GM19023 (cell line): ENCODE data around the gene MLST8.

Experiments
- ATAC-seq: cut with Tn5 transposase; IDR thresholded peaks from one replicate; pipeline ENCODE4 v1.9.1; 2021; ENCODE audit warnings: mild to moderate bottlenecking, moderate library complexity; ENCODE audit not compliant: unreplicated experiment

Gene MLST8

DNA sequence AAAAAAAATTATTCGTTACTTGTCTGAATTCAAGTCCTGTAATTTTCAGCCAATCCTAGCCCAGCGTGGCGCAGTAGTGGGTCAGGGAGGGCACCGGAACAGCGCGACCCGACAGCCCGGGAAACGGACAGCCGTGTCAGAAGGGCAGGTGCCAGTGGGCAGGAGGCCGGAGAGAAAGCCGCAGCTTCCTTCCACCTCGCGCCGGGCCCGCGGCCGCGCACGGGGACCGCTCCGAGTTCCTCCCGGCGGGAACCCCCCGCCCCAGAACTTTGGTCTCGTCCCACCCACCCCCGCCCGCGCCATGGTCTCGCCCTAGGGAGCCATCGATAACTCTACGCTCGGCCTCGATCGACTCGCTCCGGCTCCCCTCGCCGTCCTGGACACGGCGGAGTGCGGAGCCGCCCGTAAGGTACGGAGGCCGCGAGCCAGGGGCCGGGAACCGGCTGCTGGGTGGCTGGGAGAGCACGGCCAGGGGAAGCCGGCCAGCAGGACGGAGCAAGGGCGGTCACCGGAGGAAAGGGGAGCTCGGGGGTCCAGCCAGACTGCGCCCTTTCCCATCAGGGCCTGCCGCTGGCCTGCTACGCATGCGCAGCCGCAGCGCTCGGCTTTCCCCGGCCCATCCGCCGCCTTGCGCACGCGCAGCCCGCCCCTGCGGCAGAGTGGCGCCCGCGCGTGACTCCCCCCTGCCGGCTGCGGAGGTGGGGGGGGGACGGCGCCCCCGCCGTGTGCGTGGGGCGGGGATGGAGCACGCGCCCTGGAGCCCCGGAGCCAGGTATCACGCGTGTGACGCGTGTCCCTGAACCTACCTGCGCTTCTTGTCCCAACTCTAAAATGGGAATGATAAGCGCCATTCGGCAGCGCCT is at the start of gene MLST8:
MLST8 (plus strand) TSS at position 351 of the 863 bp plus-strand sequence. CDS start 632 bp downstream, outside the sequence.
- ATAC-seq = peak; percentile 72

DNA sequence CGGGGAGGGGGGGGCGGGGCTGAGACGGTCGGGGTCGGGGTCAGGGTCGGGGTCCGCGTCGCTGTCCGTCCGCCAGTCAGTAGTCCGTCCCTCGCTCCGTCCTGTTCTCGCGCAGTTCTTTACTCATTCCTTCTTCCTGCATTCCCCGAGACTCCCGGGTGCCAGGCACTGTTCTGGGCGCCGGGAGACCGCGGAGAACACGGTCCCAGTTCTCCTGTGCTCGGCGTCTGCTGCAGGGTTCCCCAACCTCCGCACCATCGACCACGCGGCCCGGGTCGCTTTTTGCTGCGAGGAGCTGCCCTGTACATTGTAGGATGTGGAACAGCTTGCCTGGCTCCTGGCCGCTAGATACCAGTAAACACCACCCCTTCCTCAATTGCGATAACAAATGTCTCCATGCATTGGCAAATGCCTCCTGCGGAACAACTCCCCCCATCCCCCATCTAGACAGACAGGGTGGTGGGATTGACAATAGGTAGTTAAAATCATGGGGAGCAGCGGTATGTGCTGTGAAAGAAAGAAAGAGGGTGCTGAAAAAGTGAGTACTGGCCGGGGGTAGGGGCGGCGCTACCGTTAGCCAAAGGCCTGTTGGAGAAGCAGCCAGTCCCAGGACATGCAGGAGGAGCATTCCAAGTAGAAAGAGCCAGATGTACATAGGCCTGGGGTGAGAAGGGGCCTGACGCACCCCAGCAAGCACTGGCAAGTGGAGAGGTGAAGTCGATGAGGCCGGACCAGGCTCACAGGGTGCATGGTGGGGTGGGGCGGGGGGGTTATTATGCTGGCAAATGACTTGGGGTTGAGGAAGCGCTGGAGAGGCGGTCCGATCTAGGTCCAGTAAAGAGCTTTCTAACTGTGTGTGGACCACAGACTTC is 49.0 kb upstream of the MLST8 start:
- ATAC-seq = no peak

DNA sequence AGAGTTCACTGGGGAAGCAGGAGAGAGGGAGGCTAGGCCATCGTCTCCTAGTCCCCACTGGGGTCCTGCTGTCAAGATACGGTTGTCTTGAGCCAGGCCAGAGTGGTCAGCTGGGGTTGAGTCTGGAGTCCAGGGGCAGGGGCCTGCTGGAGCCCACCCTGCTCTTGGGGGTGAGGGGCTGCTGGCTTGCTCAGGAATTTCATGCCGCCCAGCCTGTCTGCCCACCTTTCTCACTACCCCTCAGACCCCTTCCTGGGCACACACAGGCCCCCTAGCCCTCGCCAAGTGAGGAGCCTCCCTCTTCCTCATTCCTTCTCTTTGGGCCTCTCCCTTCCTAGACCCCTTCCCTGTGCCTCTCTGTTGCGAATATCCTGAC is 48.4 kb upstream of the MLST8 start:
- no peak for ATAC-seq

DNA sequence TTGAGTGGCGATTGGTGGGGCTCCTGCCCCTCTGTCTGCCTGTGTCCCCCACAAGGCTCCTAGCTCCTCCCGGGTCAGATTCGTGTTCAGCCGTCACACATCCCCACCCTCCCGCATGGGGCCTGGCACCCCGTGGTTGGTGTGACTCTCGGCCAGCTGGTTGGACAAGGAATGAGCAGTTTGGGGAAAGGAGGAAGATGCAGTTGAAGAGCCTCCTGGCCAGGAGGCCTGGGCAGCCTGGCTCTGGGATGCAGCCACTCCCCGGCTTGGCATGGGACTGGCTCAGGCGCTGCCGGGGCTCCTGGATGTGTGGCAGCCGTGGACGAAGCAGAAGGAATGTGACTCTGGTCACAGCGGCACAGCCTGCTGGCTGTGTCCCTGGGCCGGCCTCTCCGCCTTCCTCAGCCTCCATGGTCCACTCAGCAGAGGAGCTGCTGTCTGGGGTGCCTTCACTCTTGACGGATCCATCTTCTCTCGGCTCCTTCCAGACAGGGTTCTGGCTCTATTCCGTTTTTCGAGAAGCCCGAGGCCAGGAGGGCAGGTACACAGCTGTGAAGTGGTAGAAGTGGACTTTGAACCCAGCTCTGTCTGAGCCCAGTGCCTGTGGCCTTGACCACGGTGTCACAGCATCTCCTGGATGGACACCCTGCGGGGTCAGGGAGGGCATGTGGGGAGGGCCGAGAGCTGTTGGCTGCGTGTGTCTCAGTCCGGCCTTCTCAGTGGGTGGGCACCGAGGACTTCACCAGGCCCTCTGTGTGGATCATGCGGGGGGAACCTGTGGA is 47.6 kb upstream of the MLST8 start:
- ATAC-seq = no peak

DNA sequence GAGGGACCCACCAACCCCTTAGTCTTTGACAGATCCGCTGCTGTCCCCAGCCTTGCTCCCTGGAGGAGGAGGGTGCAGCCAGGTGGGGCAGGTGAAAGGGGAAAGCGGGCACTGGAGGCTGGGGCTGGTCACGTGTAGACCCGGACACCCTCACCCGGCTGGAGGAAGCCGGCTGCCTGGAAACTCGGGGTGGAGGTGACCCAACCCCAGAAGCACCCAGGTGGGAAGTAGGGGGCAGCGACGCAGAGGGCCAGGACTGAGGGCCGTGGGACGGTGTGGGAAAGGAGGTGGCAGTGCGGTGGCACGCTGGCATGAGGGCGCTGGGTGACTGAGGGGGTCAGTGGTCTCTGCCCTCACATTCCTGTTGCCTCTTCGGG is 47.0 kb upstream of the MLST8 start:
- no peak for ATAC-seq

GRCh38 chr16:2159175-2159838 is 45.9 kb upstream of the MLST8 start:
- ATAC-seq = no peak

DNA sequence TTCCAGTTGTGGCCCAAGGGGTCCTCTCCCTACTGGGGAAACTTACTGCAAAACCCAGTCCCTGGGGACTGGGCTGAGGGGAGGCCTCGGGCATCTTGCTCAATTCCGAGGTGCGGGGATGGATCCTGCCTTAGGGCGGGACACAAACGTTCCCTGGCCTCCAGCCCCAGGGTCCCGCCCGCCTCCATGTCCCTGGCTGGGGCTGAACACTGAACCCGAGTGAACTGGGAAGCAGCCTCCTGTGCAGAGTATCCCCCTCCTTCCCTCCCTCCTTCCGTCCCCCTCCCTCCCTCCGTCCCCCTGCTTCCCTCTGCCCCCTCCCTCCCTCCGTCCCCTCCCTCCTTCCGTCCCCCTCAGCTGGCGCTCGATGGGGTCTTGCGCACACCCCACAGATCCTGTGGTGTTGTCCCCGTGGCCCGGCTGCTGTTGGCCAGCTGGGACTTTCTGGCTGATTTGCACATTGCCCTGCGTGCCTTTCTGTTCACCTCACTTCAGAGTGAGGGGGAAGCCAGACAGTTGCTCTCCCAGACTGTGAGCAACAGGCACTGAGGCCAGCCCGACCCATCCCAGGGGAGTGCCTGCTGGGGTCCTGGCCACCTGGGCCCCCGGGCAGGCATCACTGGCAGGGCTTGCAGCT is 44.2 kb upstream of the MLST8 start:
- no peak for ATAC-seq

DNA sequence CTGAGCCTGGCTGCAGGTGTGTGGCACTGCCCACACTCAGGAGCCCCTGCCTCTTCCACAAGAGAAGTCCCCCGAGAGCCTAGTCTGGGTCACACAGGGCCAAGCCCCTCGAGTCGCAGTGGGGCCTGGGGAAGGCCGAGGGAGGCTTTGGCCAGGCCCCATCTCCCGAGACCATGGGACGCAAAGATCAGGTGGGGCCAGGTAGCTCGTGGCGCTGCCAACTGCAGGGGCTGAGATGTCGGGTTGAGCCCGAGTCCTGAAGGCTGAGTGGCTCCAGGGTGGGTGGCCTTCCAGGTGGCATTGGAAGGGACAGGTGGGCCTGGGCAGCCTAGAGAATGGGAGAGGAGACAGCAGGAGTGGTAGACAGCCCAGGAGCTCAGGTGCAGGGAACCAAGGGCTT is 43.3 kb upstream of the MLST8 start:
- no peak for ATAC-seq

- no peak for ATAC-seq
Measured at GRCh38 chr16:2162676-2163118, 42.6 kb upstream of the MLST8 start.

GRCh38 chr16:2163211-2163881 is 41.9 kb upstream of the MLST8 start:
- no peak for ATAC-seq

DNA sequence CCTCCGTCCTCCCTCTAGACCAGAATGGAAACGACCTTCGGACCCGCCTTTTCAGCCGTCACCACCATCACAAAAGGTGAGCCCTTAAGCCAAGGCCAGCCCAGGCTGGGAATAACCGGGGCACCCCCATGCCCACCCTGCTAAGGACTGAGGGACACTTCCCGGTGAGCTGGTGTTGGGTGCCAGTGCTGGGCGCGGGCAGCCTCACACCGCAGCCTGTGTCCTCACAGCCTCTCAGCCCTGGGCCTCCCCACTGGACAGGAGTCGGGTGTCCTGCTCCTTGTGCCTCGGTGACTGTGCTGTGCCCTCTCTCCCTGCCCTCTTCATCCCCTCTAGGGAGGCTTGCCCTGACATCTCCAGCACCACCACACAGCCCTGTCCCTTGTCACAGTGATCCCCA is 39.4 kb upstream of the MLST8 start:
- ATAC-seq = no peak

GRCh38 chr16:2166263-2167067 is 38.8 kb upstream of the MLST8 start:
- ATAC-seq = no peak

DNA sequence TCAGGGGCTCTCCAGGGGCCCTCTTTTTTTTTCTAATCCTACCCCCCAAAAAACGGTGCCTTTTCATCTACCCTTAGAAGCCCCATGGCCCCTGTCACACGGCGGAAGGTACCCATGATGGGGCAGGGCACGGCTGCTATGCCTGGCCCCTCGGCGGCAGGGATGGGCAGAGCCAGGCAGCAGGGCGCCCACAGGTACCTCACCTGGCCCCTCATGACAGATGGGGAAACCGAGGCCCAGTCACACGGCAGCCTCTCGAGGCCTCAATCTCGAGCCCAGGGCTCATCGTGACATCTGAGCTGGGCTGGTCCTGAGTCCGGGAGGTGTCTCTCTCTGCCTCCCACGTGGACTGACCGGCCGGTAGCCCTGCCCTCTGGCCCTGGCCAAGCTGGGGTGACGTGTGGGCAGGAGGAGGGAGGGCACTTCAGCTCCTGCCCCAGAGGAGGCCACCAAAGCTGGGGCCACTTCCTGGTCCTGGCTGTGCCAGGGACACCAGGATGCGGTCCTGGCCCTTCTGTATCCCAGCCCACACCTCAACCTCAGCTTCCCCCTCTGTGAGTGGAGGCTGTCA is 38.1 kb upstream of the MLST8 start:
- ATAC-seq = no peak

DNA sequence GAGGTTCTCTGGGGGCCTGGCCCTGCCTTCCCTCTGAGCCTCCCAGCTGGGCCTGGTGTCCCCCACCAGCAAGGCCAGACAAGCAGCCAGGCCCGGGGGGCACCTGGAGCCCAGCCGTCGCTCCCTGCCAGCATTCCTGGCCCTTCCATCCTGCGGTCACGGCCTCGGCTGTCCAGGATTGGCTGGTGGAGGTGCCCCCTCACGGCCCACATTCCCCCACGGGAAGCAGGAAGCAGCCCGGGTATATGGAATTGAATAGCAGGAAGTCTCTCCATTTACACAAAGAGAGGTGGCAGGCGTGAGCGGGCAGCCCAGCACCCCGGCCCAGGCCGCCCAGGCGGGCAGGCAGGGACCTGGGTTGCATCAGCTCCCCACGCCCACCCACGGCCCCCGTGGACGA is 35.2 kb upstream of the MLST8 start:
- no peak for ATAC-seq

DNA sequence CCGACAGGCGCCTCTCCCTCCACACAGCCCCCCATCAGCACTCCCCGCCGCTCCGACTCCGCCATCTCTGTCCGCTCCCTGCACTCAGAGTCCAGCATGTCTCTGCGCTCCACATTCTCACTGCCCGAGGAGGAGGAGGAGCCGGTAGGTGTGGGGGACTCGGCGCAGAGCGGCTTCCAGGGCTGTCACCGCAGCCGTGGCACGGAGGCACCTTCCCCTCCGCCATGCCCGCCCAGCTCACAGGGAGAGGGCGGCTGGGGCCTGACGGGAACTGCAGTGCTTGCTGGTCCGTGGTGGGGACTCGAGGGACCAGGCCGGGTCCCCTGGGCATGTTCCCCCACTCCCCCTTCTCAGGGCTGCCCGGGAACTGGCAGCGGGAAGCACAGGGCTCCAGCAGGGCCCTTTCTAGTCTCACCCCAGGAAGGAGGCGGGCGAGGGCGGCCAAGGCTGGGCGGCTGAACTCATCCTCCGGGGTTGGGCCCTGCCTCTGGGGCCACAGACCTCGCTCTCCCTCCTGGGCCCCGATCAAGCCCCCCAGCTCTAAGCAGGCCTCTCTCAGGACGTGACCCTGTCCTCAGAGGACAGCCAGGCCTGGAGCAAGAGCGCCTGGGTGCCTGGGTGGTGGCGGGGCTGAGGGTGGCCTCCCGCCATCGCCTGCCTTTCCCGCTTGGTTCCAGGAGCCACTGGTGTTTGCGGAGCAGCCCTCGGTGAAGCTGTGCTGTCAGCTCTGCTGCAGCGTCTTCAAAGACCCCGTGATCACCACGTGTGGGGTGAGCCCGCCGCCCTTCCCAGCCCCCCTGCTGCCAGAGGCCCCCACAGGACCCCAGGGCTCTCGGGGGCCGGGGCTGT is 34.4 kb upstream of the MLST8 start:
- ATAC-seq = no peak

- no peak for ATAC-seq
Measured at GRCh38 chr16:2171601-2172178, 33.6 kb upstream of the MLST8 start.

GRCh38 chr16:2172688-2173335 is 32.4 kb upstream of the MLST8 start:
- ATAC-seq = no peak
